RWPE1 (cell line): ENCODE data around the gene LIME1.

ENCODE experiments used
- CTCF ChIA-PET: fragments of 350-600 bp; sonication (Branson Sonifier 250); formaldehyde crosslinking; extraction: SDS; loops from one replicate; lab custom pipeline; 2021; lab: Yijun Ruan, JAX
- POLR2A ChIA-PET: fragments of 400-600 bp; formaldehyde crosslinking; extraction: SDS; loops from one replicate; lab custom pipeline; 2020; ENCODE audit warnings: antibody characterized with exemption; ENCODE audit not compliant: low non-redundant PET; lab: Yijun Ruan, JAX
- DNase-seq: peaks from one replicate; pipeline ENCODE4 v3.0.0; 2012; ENCODE audit warnings: low spot score
- H3K27ac ChIP-seq: fragments of 450-650 bp; 2 replicates; pipeline ENCODE4 v1.5.1; 2017
- CTCF ChIP-seq: fragments of 450-650 bp; conservative IDR thresholded peaks from 2 replicates; pipeline ENCODE4 v1.5.1; 2017; ENCODE audit warnings: low read depth, mild to moderate bottlenecking

The LIME1 gene

DNA sequence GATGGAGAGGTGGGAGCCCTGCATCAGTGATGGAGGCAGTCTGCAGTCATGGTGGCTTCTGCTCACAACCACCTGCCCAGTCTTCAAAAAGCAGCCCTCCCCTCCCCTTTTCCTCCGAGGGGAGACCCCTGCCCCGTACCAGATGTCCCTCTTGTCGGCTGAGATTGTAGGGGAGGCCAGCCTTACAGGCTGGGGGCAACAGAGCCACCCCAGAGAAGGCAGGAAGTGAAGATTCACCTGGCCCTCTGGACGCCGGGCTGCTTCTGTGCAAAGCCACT, 35.5 kb upstream of the LIME1 start:
- no peak for DNase-seq
- ChIA-PET POLR2A (no interaction called here), CTCF (no interaction called here)
- no peak for TF ChIP-seq CTCF
- peak overlapping the region; percentile 97 for H3K27ac ChIP-seq

- ChIA-PET POLR2A (no interaction called here), CTCF (no interaction called here)
- no peak for DNase-seq
- no peak for TF ChIP-seq CTCF
- H3K27ac ChIP-seq = peak overlapping the region; percentile 97
These were observed 35.0 kb upstream of the LIME1 start for GRCh38 chr20:63701329-63702035.

DNA sequence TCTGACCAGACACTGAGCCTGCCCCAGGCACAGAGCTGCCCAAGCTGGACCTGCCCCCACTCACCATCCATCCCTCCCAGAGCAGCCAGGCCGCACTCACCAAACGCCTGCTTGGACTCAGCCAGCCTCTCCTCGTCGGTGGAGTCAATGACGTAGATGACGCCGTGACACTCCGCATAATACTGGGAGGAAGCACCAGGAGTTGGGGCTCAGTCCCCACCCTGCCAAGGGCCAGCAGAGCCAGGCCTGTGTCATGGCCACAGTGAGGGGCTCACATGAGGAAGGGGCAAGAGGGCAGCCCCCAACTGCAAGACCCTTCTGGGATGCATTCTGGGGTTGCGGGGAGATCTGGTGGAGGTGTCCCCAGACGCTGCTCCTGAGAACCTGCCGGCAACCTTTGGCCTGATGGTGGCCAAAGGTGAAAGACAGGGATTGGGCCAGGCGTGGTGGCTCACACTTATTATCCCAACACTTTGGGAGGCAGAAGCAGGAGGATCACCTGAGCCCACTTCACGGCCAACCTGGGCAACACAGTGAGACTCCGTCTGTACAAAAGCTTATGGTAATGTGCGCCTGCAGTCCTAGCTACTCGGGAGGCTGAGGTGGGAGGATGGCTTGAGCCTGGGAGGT, 34.3 kb upstream of the LIME1 start:
- ChIA-PET CTCF (interaction anchor here (2.0 kb wide), 1 partner anchor 271 kb away, joined by 10 read pairs; no protein-coding TSS in a partner anchor), POLR2A (interaction anchor here (1.0 kb wide), 1 partner anchor 39 kb away, joined by 3 read pairs; no protein-coding TSS in a partner anchor)
- TF ChIP-seq CTCF = no peak
- H3K27ac ChIP-seq = peak overlapping the region; percentile 97
- DNase-seq = no peak

- CTCF ChIA-PET = interaction anchor here (2.0 kb wide), 1 partner anchor 271 kb away, joined by 10 read pairs; no protein-coding TSS in a partner anchor
- POLR2A ChIA-PET = interaction anchor here (0.6 to 1.0 kb wide), 3 partner anchors 38 to 162 kb away, joined by 3 read pairs; partner anchors contain the start of gene TPD52L2
- TF ChIP-seq CTCF = no peak
- peak overlapping the region; percentile 97 for H3K27ac ChIP-seq
- DNase-seq = no peak
These were observed 33.6 kb upstream of the LIME1 start for GRCh38 chr20:63702751-63703470.

- CTCF ChIA-PET = interaction anchor here (2.0 kb wide), 1 partner anchor 270 kb away, joined by 10 read pairs; no protein-coding TSS in a partner anchor
- no peak for DNase-seq
- no peak for TF ChIP-seq CTCF
- H3K27ac ChIP-seq = peak overlapping the region; percentile 97
- POLR2A ChIA-PET = interaction anchor here (0.6 to 1.0 kb wide), 3 partner anchors 38 to 162 kb away, joined by 3 read pairs; partner anchors contain the start of gene TPD52L2
These were observed 32.9 kb upstream of the LIME1 start for GRCh38 chr20:63703471-63703975.
